HG02943 (cell line): Measurements from ENCODE around the gene HERC5.
"Not testable (repeated sequence)": the region's sequence is repeated elsewhere in the genome, so short reads cannot be mapped to it uniquely, and the experiment has no call there.

Source experiments
- ATAC-seq: cut with Tn5 transposase; IDR thresholded peaks from one replicate; pipeline ENCODE4 v1.9.1; 2021; ENCODE audit warnings: mild to moderate bottlenecking, low read depth, moderate library complexity; ENCODE audit not compliant: unreplicated experiment

The HERC5 gene

GRCh38 chr4:88456670-88457306 is at the start of gene HERC5:
TSS of gene HERC5 (plus strand) at chr4:88457119. CDS start at chr4:88457270, 151 bp downstream.
- peak; percentile 86 for ATAC-seq

GRCh38 chr4:88409206-88409605 is 47.7 kb upstream of the HERC5 start:
- ATAC-seq, result no peak

- ATAC-seq, result no peak
Measured at GRCh38 chr4:88409789-88410188, 47.1 kb upstream of the HERC5 start.

GRCh38 chr4:88411491-88412096 is 45.3 kb upstream of the HERC5 start:
- ATAC-seq, result no peak

GRCh38 chr4:88413801-88414200 is 43.1 kb upstream of the HERC5 start:
- ATAC-seq, result no peak

GRCh38 chr4:88414755-88415154 is 42.2 kb upstream of the HERC5 start:
- no peak for ATAC-seq

- ATAC-seq, result no peak
Measured at GRCh38 chr4:88415982-88416381, 40.9 kb upstream of the HERC5 start.

- no peak for ATAC-seq
Measured at GRCh38 chr4:88418411-88418810, 38.5 kb upstream of the HERC5 start.

GRCh38 chr4:88419874-88420273 is 37.0 kb upstream of the HERC5 start:
- ATAC-seq, result no peak

- no peak for ATAC-seq
Measured at GRCh38 chr4:88420844-88421243, 36.1 kb upstream of the HERC5 start.

GRCh38 chr4:88422403-88422802 is 34.5 kb upstream of the HERC5 start:
- no peak for ATAC-seq

GRCh38 chr4:88429401-88429800 is 27.5 kb upstream of the HERC5 start:
- ATAC-seq, result no peak

- ATAC-seq, result no peak
Measured at GRCh38 chr4:88435987-88436693, 20.8 kb upstream of the HERC5 start.

- not testable (repeated sequence) for ATAC-seq
Measured at GRCh38 chr4:88437873-88438272, 19.0 kb upstream of the HERC5 start.

GRCh38 chr4:88439161-88439760 is 17.7 kb upstream of the HERC5 start:
- ATAC-seq, result no peak

- ATAC-seq, result no peak
Measured at GRCh38 chr4:88440146-88440545, 16.8 kb upstream of the HERC5 start.

- no peak for ATAC-seq
Measured at GRCh38 chr4:88441696-88442095, 15.2 kb upstream of the HERC5 start.

- ATAC-seq, result no peak
Measured at GRCh38 chr4:88442689-88443191, 14.2 kb upstream of the HERC5 start.

- no peak for ATAC-seq
Measured at GRCh38 chr4:88443486-88443885, 13.4 kb upstream of the HERC5 start.

- no peak for ATAC-seq
Measured at GRCh38 chr4:88445252-88445651, 11.7 kb upstream of the HERC5 start.

GRCh38 chr4:88446124-88446523 is 10.8 kb upstream of the HERC5 start:
- no peak for ATAC-seq
